Neuronal stem cell (in vitro differentiated cells): ENCODE measurements around the gene ATP8A2.

Source experiments
- DNase-seq: peaks from one replicate; pipeline ENCODE4 v3.0.0-alpha.2; 2013; ENCODE audit warnings: low spot score
- H2AFZ ChIP-seq: one replicate; pipeline ENCODE4 v1.6.1; 2013; ENCODE audit warnings: mild to moderate bottlenecking, low read length, inconsistent platforms
- H2AK5ac ChIP-seq: 2 replicates; pipeline ENCODE4 v1.6.1; 2013; ENCODE audit warnings: low read depth, mild to moderate bottlenecking, inconsistent platforms, low read length, moderate library complexity, mixed read lengths
- H2BK120ac ChIP-seq: 2 replicates; pipeline ENCODE4 v1.6.1; 2013; ENCODE audit warnings: low read depth, mild to moderate bottlenecking, inconsistent platforms, low read length, moderate library complexity, mixed read lengths
- H2BK12ac ChIP-seq: one replicate; pipeline ENCODE4 v1.6.1; 2013; ENCODE audit warnings: low read length, inconsistent platforms
- H2BK15ac ChIP-seq: 2 replicates; pipeline ENCODE4 v1.6.1; 2013; ENCODE audit warnings: mild to moderate bottlenecking, low read length, inconsistent platforms, mixed read lengths
- H2BK5ac ChIP-seq: one replicate; pipeline ENCODE4 v1.6.1; 2013; ENCODE audit warnings: inconsistent platforms, mild to moderate bottlenecking, low read length, moderate library complexity
- H3K14ac ChIP-seq: one replicate; pipeline ENCODE4 v1.6.1; 2013; ENCODE audit warnings: low read length, inconsistent platforms
- H3K18ac ChIP-seq: 2 replicates; pipeline ENCODE4 v1.6.1; 2013; ENCODE audit warnings: low read length, inconsistent platforms
- H3K23ac ChIP-seq: 2 replicates; pipeline ENCODE4 v1.6.1; 2013; ENCODE audit warnings: low read depth, mild to moderate bottlenecking, mixed read lengths, low read length, inconsistent platforms; ENCODE audit not compliant: poor library complexity
- H3K27ac ChIP-seq: replicated peaks from 3 replicates; pipeline ENCODE4 v1.5.1; 2013; ENCODE audit warnings: low read length, inconsistent platforms
- H3K27me3 ChIP-seq, 3 experiments: 2 replicates each; pipeline ENCODE4 v1.6.1; 2013; ENCODE audit warnings: low read length in 3 of 3, mild to moderate bottlenecking in 2 of 3, inconsistent platforms in 1 of 3, low read depth in 1 of 3, mixed read lengths in 1 of 3, moderate library complexity in 1 of 3; ENCODE audit not compliant: control insufficient read depth in 3 of 3, insufficient read depth in 3 of 3
- H3K36me3 ChIP-seq, 2 donors: replicated peaks in 1 of 2; 2 replicates each; pipeline ENCODE4 v1.6.1; 2013; ENCODE audit warnings: low read length in 2 of 2; ENCODE audit not compliant: control insufficient read depth in 2 of 2, insufficient read depth in 2 of 2
- H3K4ac ChIP-seq: 2 replicates; pipeline ENCODE4 v1.6.1; 2013; ENCODE audit warnings: inconsistent platforms, mild to moderate bottlenecking, low read length, moderate library complexity
- H3K4me1 ChIP-seq, 2 donors: 1 replicate in 1 of 2; 2 replicates in 1 of 2; pipeline ENCODE4 v1.6.1; 2013; ENCODE audit warnings: low read length in 2 of 2, low read depth in 1 of 2; ENCODE audit not compliant: control insufficient read depth in 2 of 2, insufficient read depth in 1 of 2
- H3K4me2 ChIP-seq: one replicate; pipeline ENCODE4 v1.6.1; 2013; ENCODE audit warnings: mild to moderate bottlenecking, low read length, inconsistent platforms; ENCODE audit not compliant: insufficient read depth, poor library complexity, severe bottlenecking
- H3K4me3 ChIP-seq, 2 donors: 2 replicates each; pipeline ENCODE4 v1.5.1; 2013; ENCODE audit warnings: low read length in 2 of 2, mild to moderate bottlenecking in 2 of 2, inconsistent platforms in 1 of 2, moderate library complexity in 1 of 2
- H3K79me1 ChIP-seq: one replicate; pipeline ENCODE4 v1.6.1; 2013; ENCODE audit warnings: low read depth, mild to moderate bottlenecking, inconsistent platforms, low read length, moderate library complexity
- H3K9ac ChIP-seq: one replicate; pipeline ENCODE4 v1.6.1; 2013; ENCODE audit warnings: mild to moderate bottlenecking, low read depth, low read length, inconsistent platforms; ENCODE audit not compliant: poor library complexity
- H3K9me3 ChIP-seq, 2 donors: replicated peaks in 1 of 2; 2 replicates each; pipeline versions ENCODE3 to v1.6.1; 2013; ENCODE audit warnings: low read length in 2 of 2, mild to moderate bottlenecking in 2 of 2, inconsistent platforms in 1 of 2, low read depth in 1 of 2, mixed read lengths in 1 of 2, moderate library complexity in 1 of 2; ENCODE audit not compliant: control insufficient read depth in 2 of 2, insufficient read depth in 1 of 2
- H4K8ac ChIP-seq: one replicate; pipeline ENCODE4 v1.6.1; 2013; ENCODE audit warnings: low read depth, mild to moderate bottlenecking, inconsistent platforms, low read length, moderate library complexity
- H4K91ac ChIP-seq: one replicate; pipeline ENCODE4 v1.6.1; 2013; ENCODE audit warnings: low read length, low read depth, mild to moderate bottlenecking, inconsistent platforms; ENCODE audit not compliant: poor library complexity
- WGBS, 2 donors: extraction: QIAGEN DNeasy Blood & Tissue Kit; methylation state at CpG; one replicate each; pipeline ENCODE4 v1.1.7; 2013; ENCODE audit warnings: missing lambda C conversion rate in 2 of 2, mixed read lengths in 1 of 2; ENCODE audit not compliant: insufficient read length in 2 of 2, insufficient replicate concordance in 1 of 2; ENCODE audit errors: extremely low coverage in 2 of 2; 5-methylcytosine and 5-hydroxymethylcytosine counted together

ATP8A2 gene

GRCh38 chr13:25939961-25940687, 568.4 kb downstream of the ATP8A2 start:
- H3K4me3 ChIP-seq: no peak overlapping the region

GRCh38 chr13:25943081-25943480, 571.3 kb downstream of the ATP8A2 start:
- Histone ChIP-seq H2AFZ (no peak overlapping the region), H3K14ac (no peak overlapping the region), H3K79me1 (no peaks in the 10 kb centered on the region), H3K4me2 (no peak overlapping the region), H3K4me3 (no peak overlapping the region), H3K4me1 (peaks cover 0 to 8% of the 10 kb centered on the region in 2 donors), H3K18ac (no peak overlapping the region), H3K9me3 (no peaks in the 10 kb centered on the region), H3K27ac (no peak overlapping the region), H2BK120ac (no peak overlapping the region), H4K91ac (no peak overlapping the region), H3K36me3 (no peaks in the 10 kb centered on the region), H4K8ac (no peak overlapping the region), H3K4ac (no peak overlapping the region), H3K27me3 (peaks cover 0 to 2% (median 0%) of the 10 kb centered on the region in 3 experiments), H3K9ac (no peak overlapping the region), H2BK15ac (no peak overlapping the region), H2BK12ac (no peak overlapping the region), H3K23ac (no peak overlapping the region), H2AK5ac (no peak overlapping the region), H2BK5ac (no peak overlapping the region)
- no CpG with 5 or more reads among the region's 5 CpGs for WGBS, 2 donors
- no peak for DNase-seq

More at GRCh38 chr13:25939961-25940687, 568.4 kb downstream of the ATP8A2 start:
- no peak overlapping the region for H3K4ac ChIP-seq
- no peak overlapping the region for H4K8ac ChIP-seq
- H2BK15ac ChIP-seq: no peak overlapping the region
- H3K4me1 ChIP-seq: peaks cover 0 to 11% of the 10 kb centered on the region in 2 donors
- H3K79me1 ChIP-seq: no peaks in the 10 kb centered on the region
- H2BK5ac ChIP-seq: no peak overlapping the region
- no peak for DNase-seq
- no peaks in the 10 kb centered on the region for H3K9me3 ChIP-seq
- peak overlapping the region; percentile 13 for H3K14ac ChIP-seq
- H4K91ac ChIP-seq: peak overlapping the region; percentile 90
- no peak overlapping the region for H3K27ac ChIP-seq
- no CpG with 5 or more reads among the region's 24 CpGs for WGBS, 2 donors
- H2AK5ac ChIP-seq: peak overlapping the region; percentile 76
- no peak overlapping the region for H3K9ac ChIP-seq
- no peaks in the 10 kb centered on the region for H3K36me3 ChIP-seq
- H2AFZ ChIP-seq: no peak overlapping the region
- peak overlapping the region; percentile 95 for H2BK12ac ChIP-seq
- H3K23ac ChIP-seq: no peak overlapping the region
- peak overlapping the region; percentile 2 for H2BK120ac ChIP-seq
- peak overlapping the region; percentile 72 for H3K18ac ChIP-seq
- peaks cover 0 to 2% (median 0%) of the 10 kb centered on the region in 3 experiments for H3K27me3 ChIP-seq
- H3K4me2 ChIP-seq: no peak overlapping the region

- Histone ChIP-seq H3K23ac (no peak overlapping the region), H3K27ac (no peak overlapping the region), H3K4me2 (no peak overlapping the region), H4K8ac (no peak overlapping the region), H3K36me3 (no peaks in the 10 kb centered on the region), H3K4ac (no peak overlapping the region), H3K4me1 (peaks cover 0 to 8% of the 10 kb centered on the region in 2 donors), H3K9ac (no peak overlapping the region), H3K4me3 (no peak overlapping the region), H3K9me3 (no peaks in the 10 kb centered on the region), H2BK12ac (no peak overlapping the region), H2AFZ (no peak overlapping the region), H2BK5ac (no peak overlapping the region), H2BK120ac (no peak overlapping the region), H4K91ac (no peak overlapping the region), H3K27me3 (peaks cover 0 to 2% (median 0%) of the 10 kb centered on the region in 3 experiments), H2AK5ac (no peak overlapping the region), H3K18ac (no peak overlapping the region), H3K14ac (no peak overlapping the region), H3K79me1 (no peaks in the 10 kb centered on the region), H2BK15ac (no peak overlapping the region)
- no CpG with 5 or more reads among the region's 6 CpGs for WGBS, 2 donors
- no peak for DNase-seq
Observed at GRCh38 chr13:25943658-25944057, 571.9 kb downstream of the ATP8A2 start.

- peak overlapping the region; percentile 46 for H3K18ac ChIP-seq
- no peak overlapping the region for H3K14ac ChIP-seq
- no peak overlapping the region for H3K4me3 ChIP-seq
- no peak overlapping the region for H3K23ac ChIP-seq
- H3K4me1 ChIP-seq: peaks cover 0 to 8% of the 10 kb centered on the region in 2 donors
- H3K9ac ChIP-seq: no peak overlapping the region
- H3K4ac ChIP-seq: no peak overlapping the region
- no peak overlapping the region for H2AK5ac ChIP-seq
- DNase-seq: no peak
- no CpG with 5 or more reads among the region's 7 CpGs for WGBS, 2 donors
- no peaks in the 10 kb centered on the region for H3K79me1 ChIP-seq
- H4K91ac ChIP-seq: no peak overlapping the region
- H3K27ac ChIP-seq: no peak overlapping the region
- H2BK12ac ChIP-seq: no peak overlapping the region
- H3K36me3 ChIP-seq: no peaks in the 10 kb centered on the region
- no peak overlapping the region for H4K8ac ChIP-seq
- H2BK5ac ChIP-seq: no peak overlapping the region
- H2AFZ ChIP-seq: no peak overlapping the region
- H2BK120ac ChIP-seq: no peak overlapping the region
- no peak overlapping the region for H3K4me2 ChIP-seq
- H3K9me3 ChIP-seq: peaks cover 0 to under 1% of the 10 kb centered on the region in 2 donors
- H3K27me3 ChIP-seq: peaks cover 0 to 2% (median 0%) of the 10 kb centered on the region in 3 experiments
- no peak overlapping the region for H2BK15ac ChIP-seq
Observed at GRCh38 chr13:25945596-25945995, 573.8 kb downstream of the ATP8A2 start.
